Testis (tissue), 3 donors: ENCODE results near the gene ZMYND10. TPM values are rescaled to one million over a fixed set of nuclear protein-coding genes. Genes with fewer than 3 reads are reported as not detected.
A peak's percentile ranks its signal among the peaks of the same experiment; 100 is the strongest.

Experiments
- DNase-seq: peaks from one replicate; pipeline ENCODE4 v3.0.0-alpha.2; 2019
- H3K27ac ChIP-seq, 2 donors: fragments of 200-600 bp; sonication (generic); one replicate each; pipeline ENCODE4 v1.5.1; 2019
- H3K27me3 ChIP-seq: fragments of 200-600 bp; sonication (generic); one replicate; pipeline ENCODE4 v1.5.1; 2019
- H3K36me3 ChIP-seq: fragments of 200-600 bp; sonication (generic); one replicate; pipeline ENCODE4 v1.5.1; 2017; ENCODE audit warnings: low read depth; ENCODE audit errors: missing control alignments
- H3K4me1 ChIP-seq: fragments of 200-600 bp; sonication (generic); one replicate; pipeline ENCODE4 v1.5.1; 2019
- H3K4me3 ChIP-seq, 2 donors: fragments of 200-600 bp; sonication (generic); one replicate each; pipeline ENCODE4 v1.5.1; 2017 to 2019
- H3K9me3 ChIP-seq: fragments of 200-600 bp; sonication (generic); one replicate; pipeline ENCODE4 v1.5.1; 2017
- POLR2A ChIP-seq: fragments of 450-650 bp; IDR thresholded peaks from one replicate; pipeline ENCODE4 v1.6.1; 2017; ENCODE audit warnings: antibody characterized with exemption, mild to moderate bottlenecking, moderate library complexity
- WGBS, 2 donors: methylation state at CpG; one replicate each; pipeline ENCODE4 v1.1.5; 2018; 5-methylcytosine and 5-hydroxymethylcytosine counted together
- intact Hi-C: fragments of 100-400 bp; cut with DNase I; formaldehyde crosslinking; loops from one replicate; pipeline ENCODE4 v1.15.1; 2023; ENCODE audit warnings: low total_unique reads
- polyA plus RNA-seq: library from polyadenylated mRNA; stranded (reverse); fragments of 350-450 nt; fragmentation: Illumina TruSeq; extraction: RNeasy Lipid Tissue Mini Kit (QIAGEN cat#74804); gene quantifications from one replicate; pipeline ENCODE4 v1.2.3, GENCODE V29; 2014; ENCODE audit warnings: low read depth, low replicate concordance; ENCODE audit not compliant: insufficient read depth
- total RNA-seq, 2 donors: library from RNA; depleted of rRNA; stranded (reverse); fragments of >200 nt; gene quantifications; one replicate each; pipeline ENCODE4 v1.2.3, GENCODE V29; 2016
- TF ChIP-seq, protein P1 (sequence below), 3 experiments: fragments of 450-650 bp in 2 of 3; fragments of 200-600 bp in 1 of 3; sonication (generic) in 1 of 3; IDR thresholded peaks; one replicate each; pipeline ENCODE4 v1.5.1; 2016 to 2019; ENCODE audit warnings: antibody characterized with exemption in 3 of 3, mild to moderate bottlenecking in 2 of 3, moderate library complexity in 1 of 3

ZMYND10 gene
- total and polyA plus RNA-seq, 3 donors from 2014 or later = 241 to 763 (median 335) TPM

DNA sequence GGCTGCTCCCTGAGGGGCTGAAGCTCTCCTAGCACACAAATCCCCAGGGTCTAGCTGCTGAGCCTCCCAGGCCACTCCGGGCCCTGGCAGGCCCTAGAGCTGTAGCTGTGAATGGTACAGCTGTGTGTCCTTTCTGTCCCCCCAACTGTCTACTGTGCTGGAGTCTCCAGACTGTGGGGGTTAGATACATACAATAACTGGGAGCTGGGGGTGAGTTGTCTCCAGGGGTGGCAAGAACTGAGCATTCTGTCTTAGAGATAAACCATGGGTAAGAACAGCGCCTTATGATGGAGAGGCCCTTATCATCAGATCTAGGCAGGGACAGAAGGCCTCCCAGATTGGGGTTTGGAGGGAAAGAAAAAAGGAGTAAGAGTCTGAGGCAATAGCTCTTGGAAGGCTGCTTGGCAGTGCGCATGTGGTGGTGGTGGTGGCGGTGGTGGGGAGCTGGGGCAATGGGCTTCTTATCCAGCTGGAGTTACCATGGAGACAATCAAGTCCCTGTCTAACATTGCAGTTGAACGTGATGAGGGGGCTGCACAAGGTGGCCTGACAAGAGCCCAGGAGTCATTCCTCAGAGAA is 8.7 kb upstream of the ZMYND10 start:
- intact Hi-C loops = no loop called here
- Histone ChIP-seq H3K27me3 (no peaks in the 10 kb centered on the region), H3K9me3 (no peaks in the 10 kb centered on the region), H3K27ac (no peak overlapping the region), H3K4me1 (peaks cover 51% of the 10 kb centered on the region), H3K36me3 (no peaks in the 10 kb centered on the region), H3K4me3 (no peak overlapping the region)
- 67 to 69% methylated on average over 3 to 5 of the region's 5 CpGs for WGBS, 2 donors
- TF ChIP-seq POLR2A = no peak
- TF ChIP-seq, protein P1, sequence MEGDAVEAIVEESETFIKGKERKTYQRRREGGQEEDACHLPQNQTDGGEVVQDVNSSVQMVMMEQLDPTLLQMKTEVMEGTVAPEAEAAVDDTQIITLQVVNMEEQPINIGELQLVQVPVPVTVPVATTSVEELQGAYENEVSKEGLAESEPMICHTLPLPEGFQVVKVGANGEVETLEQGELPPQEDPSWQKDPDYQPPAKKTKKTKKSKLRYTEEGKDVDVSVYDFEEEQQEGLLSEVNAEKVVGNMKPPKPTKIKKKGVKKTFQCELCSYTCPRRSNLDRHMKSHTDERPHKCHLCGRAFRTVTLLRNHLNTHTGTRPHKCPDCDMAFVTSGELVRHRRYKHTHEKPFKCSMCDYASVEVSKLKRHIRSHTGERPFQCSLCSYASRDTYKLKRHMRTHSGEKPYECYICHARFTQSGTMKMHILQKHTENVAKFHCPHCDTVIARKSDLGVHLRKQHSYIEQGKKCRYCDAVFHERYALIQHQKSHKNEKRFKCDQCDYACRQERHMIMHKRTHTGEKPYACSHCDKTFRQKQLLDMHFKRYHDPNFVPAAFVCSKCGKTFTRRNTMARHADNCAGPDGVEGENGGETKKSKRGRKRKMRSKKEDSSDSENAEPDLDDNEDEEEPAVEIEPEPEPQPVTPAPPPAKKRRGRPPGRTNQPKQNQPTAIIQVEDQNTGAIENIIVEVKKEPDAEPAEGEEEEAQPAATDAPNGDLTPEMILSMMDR (IDR thresholded peaks at IDR 0.05) = no peak
- DNase-seq = no peak

DNA sequence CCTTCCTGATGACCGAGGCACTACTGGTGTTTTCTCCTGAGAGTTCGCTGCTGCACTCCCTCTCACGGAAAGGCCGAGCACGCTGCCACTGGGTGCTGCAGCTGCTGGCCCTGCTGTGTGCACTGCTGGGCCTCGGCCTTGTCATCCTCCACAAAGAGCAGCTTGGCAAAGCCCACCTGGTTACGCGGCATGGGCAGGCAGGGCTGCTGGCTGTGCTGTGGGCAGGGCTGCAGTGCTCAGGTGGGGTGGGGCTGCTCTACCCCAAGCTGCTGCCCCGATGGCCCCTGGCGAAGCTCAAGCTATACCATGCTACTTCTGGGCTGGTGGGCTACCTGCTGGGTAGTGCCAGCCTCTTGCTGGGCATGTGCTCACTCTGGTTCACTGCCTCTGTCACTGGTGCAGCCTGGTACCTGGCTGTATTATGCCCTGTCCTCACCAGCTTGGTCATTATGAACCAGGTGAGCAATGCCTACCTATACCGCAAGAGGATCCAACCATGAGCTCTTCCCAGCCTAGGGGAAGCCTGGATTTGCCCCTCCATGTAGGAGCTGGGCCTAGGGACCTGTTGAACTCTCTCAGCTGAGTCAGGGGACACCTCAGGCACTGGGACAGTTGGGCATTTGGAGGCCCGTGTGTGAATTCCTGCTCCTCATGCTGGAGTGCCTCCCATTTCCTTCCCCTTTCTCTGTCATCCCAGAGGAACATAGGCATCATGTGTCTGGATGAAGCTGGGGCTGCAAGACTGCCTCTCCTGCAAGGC is 7.9 kb upstream of the ZMYND10 start:
- intact Hi-C loops = no loop called here
- TF ChIP-seq, protein P1 (IDR thresholded peaks at IDR 0.05) = no peak
- no peak for TF ChIP-seq POLR2A
- Histone ChIP-seq H3K36me3 (no peaks in the 10 kb centered on the region), H3K9me3 (no peaks in the 10 kb centered on the region), H3K4me3 (no peak overlapping the region), H3K27ac (no peak overlapping the region), H3K27me3 (no peaks in the 10 kb centered on the region), H3K4me1 (peaks cover 47% of the 10 kb centered on the region)
- 70 to 81% methylated on average over 10 of the region's 12 CpGs for WGBS, 2 donors
- no peak for DNase-seq

GRCh38 chr3:50352781-50353180 is 7.2 kb upstream of the ZMYND10 start:
- no peak overlapping the region for H3K27ac ChIP-seq
- H3K4me1 ChIP-seq = peaks cover 41% of the 10 kb centered on the region
- no peaks in the 10 kb centered on the region for H3K36me3 ChIP-seq

DNA sequence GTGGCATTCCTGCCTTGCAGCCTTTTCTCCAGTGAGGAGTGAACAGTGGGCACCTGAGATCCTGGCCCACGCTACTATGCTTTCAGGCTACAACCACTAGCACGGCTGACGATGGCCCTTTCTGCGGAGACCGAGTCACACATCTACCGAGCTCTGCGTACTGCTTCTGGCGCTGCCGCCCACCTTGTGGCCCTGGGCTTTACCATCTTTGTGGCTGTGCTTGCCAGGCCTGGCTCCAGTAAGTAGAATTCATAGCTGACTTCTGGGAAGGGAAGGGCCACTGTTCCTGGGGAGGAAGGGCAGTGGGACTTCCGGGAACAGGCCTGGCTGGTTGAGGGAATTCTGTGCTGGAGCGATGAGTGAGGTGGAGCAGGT is 5.8 kb upstream of the ZMYND10 start:
- DNase-seq = no peak
- 46 to 51% methylated on average over 11 of the region's 11 CpGs for WGBS, 2 donors
- H3K9me3 ChIP-seq = no peaks in the 10 kb centered on the region
- peaks cover 26% of the 10 kb centered on the region for H3K4me1 ChIP-seq
- H3K27me3 ChIP-seq = no peaks in the 10 kb centered on the region
- intact Hi-C loops = no loop called here
- TF ChIP-seq, protein P1 (IDR thresholded peaks at IDR 0.05) = no peak
- no peak for TF ChIP-seq POLR2A
- peak overlapping the region in 1 of 2 donors; percentile 88 for H3K27ac ChIP-seq
- H3K36me3 ChIP-seq = no peaks in the 10 kb centered on the region
- peak overlapping the region; percentile 70 to 71 for H3K4me3 ChIP-seq

More at GRCh38 chr3:50352781-50353180, 7.2 kb upstream of the ZMYND10 start:
- TF ChIP-seq, protein P1 (IDR thresholded peaks at IDR 0.05) = no peak
- no peak for TF ChIP-seq POLR2A
- Histone ChIP-seq H3K4me3 (no peak overlapping the region), H3K27me3 (no peaks in the 10 kb centered on the region), H3K9me3 (no peaks in the 10 kb centered on the region)
- no peak for DNase-seq
- intact Hi-C loops = no loop called here
- WGBS, 2 donors = 51 to 59% methylated on average over 2 of the region's 2 CpGs
